Renal pelvis (tissue), 4 donors: Measurements from ENCODE around the gene LYVE1. TPM values are rescaled to one million over a fixed set of nuclear protein-coding genes. Genes with fewer than 3 reads are reported as not detected.

Experiments used
- DNase-seq: peaks from one replicate; pipeline ENCODE4 v3.0.0-alpha.2; 2013
- polyA plus RNA-seq, 3 donors: library from polyadenylated mRNA; unstranded; fragments of 120-200 nt; gene quantifications; one replicate each; pipeline ENCODE4 v1.2.1, GENCODE V29; 2013; ENCODE audit not compliant: insufficient read length in 3 of 3

The LYVE1 gene
- polyA plus RNA-seq, 3 donors, result 57.7 to 75.5 (median 59.9) TPM

GRCh38 chr11:10532526-10532925 is 35.9 kb downstream of the LYVE1 start:
- DNase-seq, result no peak

GRCh38 chr11:10529279-10529678 is 39.2 kb downstream of the LYVE1 start:
- no peak for DNase-seq

GRCh38 chr11:10528121-10528520 is 40.3 kb downstream of the LYVE1 start:
- DNase-seq, result no peak

GRCh38 chr11:10526974-10527918 is 41.2 kb downstream of the LYVE1 start:
- DNase-seq, result no peak

GRCh38 chr11:10524471-10524870 is 44.0 kb downstream of the LYVE1 start:
- peak; percentile 30 for DNase-seq

GRCh38 chr11:10522921-10523320 is 45.5 kb downstream of the LYVE1 start:
- DNase-seq, result no peak

GRCh38 chr11:10522276-10522675 is 46.2 kb downstream of the LYVE1 start:
- DNase-seq, result no peak

GRCh38 chr11:10520562-10520961 is 47.9 kb downstream of the LYVE1 start:
- DNase-seq, result no peak

GRCh38 chr11:10519630-10520029 is 48.8 kb downstream of the LYVE1 start:
- DNase-seq, result no peak

- no peak for DNase-seq
These were observed 49.6 kb downstream of the LYVE1 start for GRCh38 chr11:10518891-10519290.

- DNase-seq, result no peak
These were observed 50.3 kb downstream of the LYVE1 start for GRCh38 chr11:10518123-10518522.

- DNase-seq, result no peak
These were observed 53.0 kb downstream of the LYVE1 start for GRCh38 chr11:10515418-10515817.

GRCh38 chr11:10514709-10515108 is 53.8 kb downstream of the LYVE1 start:
- DNase-seq, result no peak

GRCh38 chr11:10514202-10514601 is 54.3 kb downstream of the LYVE1 start:
- no peak for DNase-seq

GRCh38 chr11:10511181-10511621 is 57.3 kb downstream of the LYVE1 start:
- no peak for DNase-seq

Other genes with a start within 250 kb of the LYVE1 start
- 1 to 10 TPM; 5.6 to 8.1 (median 6.4) TPM for gene AMPD3, start 113.4 kb downstream of the LYVE1 start, polyA plus RNA-seq
- gene RNF141, start 27.5 kb downstream of the LYVE1 start, polyA plus RNA-seq, result 10 to 100 TPM; 32.8 to 44.6 (median 37.7) TPM
- gene IRAG1, start 125.1 kb upstream of the LYVE1 start, polyA plus RNA-seq, result 10 to 100 TPM in 1 of 3 donors, 1 to 10 TPM in 2; 9.5 to 13.4 (median 9.5) TPM
- gene CTR9, start 182.6 kb upstream of the LYVE1 start, polyA plus RNA-seq, result 10 to 100 TPM; 59.4 to 75.2 (median 65.3) TPM
- 100 to 1,000 TPM; 849 to 937 (median 854) TPM for gene EIF4G2, start 240.3 kb upstream of the LYVE1 start, polyA plus RNA-seq